HepG2 (cell line): ENCODE results near the gene CABP4. TPM values are rescaled to one million over a fixed set of nuclear protein-coding genes. Genes with fewer than 3 reads are reported as not detected.

Experiments
- ATAC-seq: fragments of 200-7000 bp; cut with Tn5 transposase; 3 replicates; pipeline ENCODE4 v1.9.1; 2020; ENCODE audit warnings: mild to moderate bottlenecking, moderate library complexity
- BruUV-seq: library from RNA; stranded (reverse); fragments of 400-500 nt; replicated peaks from 2 replicates; lab custom pipeline; 2021; lab: Mats Ljungman, UMichigan
- CTCF ChIA-PET: fragments of 300-600 bp; formaldehyde crosslinking; extraction: SDS; loops from one replicate; lab custom pipeline; 2021; ENCODE audit warnings: low total read pairs, inconsistent platforms, low intra/inter-chr PET ratio; lab: Yijun Ruan, JAX
- POLR2A ChIA-PET: fragments of 350-600 bp; sonication (Branson Sonifier 250); formaldehyde crosslinking; loops from one replicate; lab custom pipeline; 2020; ENCODE audit warnings: antibody characterized with exemption, inconsistent platforms; lab: Yijun Ruan, JAX
- DNase-seq: peaks from one replicate; pipeline ENCODE4 v3.0.0-alpha.2; 2015; ENCODE audit warnings: low spot score
- FAIRE-seq: peaks from 3 replicates; lab custom pipeline; 2011; peaks lifted over from hg19 to GRCh38; lab: Jason Lieb, UNC
- H2AFZ ChIP-seq: one replicate; pipeline ENCODE4 v1.6.1; 2011; ENCODE audit warnings: low read length, inconsistent platforms
- H3K27ac ChIP-seq: fragments of 300-600 bp; 3 replicates; pipeline ENCODE4 v1.8.0; 2011; ENCODE audit warnings: mixed run types, mild to moderate bottlenecking, mixed read lengths, low read length, inconsistent platforms; ENCODE audit not compliant: insufficient read depth; ENCODE audit errors: extremely low read length
- H3K27me3 ChIP-seq, 2 experiments: fragments of 200-600 bp in 1 of 2; 2 replicates in 1 of 2; 3 replicates in 1 of 2; pipeline versions ENCODE4 v1.6.0 to v1.8.0; 2011; ENCODE audit warnings: low read length in 2 of 2, mild to moderate bottlenecking in 2 of 2, moderate library complexity in 2 of 2, inconsistent platforms in 1 of 2; ENCODE audit not compliant: insufficient read depth in 2 of 2, control insufficient read depth in 1 of 2
- H3K36me3 ChIP-seq, 2 experiments: fragments of 200-600 bp in 1 of 2; replicated peaks in 1 of 2; 2 replicates in 1 of 2; 3 replicates in 1 of 2; pipeline versions ENCODE4 v1.5.1 to v1.8.0; 2011; ENCODE audit warnings: low read length in 2 of 2, inconsistent platforms in 1 of 2; ENCODE audit not compliant: insufficient read depth in 2 of 2, control insufficient read depth in 1 of 2
- H3K4me1 ChIP-seq: 2 replicates; pipeline ENCODE4 v1.5.1; 2012; ENCODE audit warnings: low read length, inconsistent platforms; ENCODE audit not compliant: insufficient read depth
- H3K4me2 ChIP-seq: 2 replicates; pipeline ENCODE4 v1.6.0; 2011; ENCODE audit warnings: low read depth, low read length, inconsistent platforms
- H3K4me3 ChIP-seq, 3 experiments: fragments of 200-600 bp in 1 of 3; sonication (generic), shearing (Covaris generic) in 1 of 3; replicated peaks in 1 of 3; 2 replicates each; pipeline ENCODE4 v1.5.1; 2011 to 2016; ENCODE audit warnings: low read length in 3 of 3, inconsistent platforms in 2 of 3, low read depth in 2 of 3, mild to moderate bottlenecking in 2 of 3, control low read depth in 1 of 3, mixed read lengths in 1 of 3; ENCODE audit not compliant: insufficient read depth in 1 of 3
- H3K79me2 ChIP-seq: one replicate; pipeline ENCODE4 v1.6.1; 2011; ENCODE audit warnings: low read length, inconsistent platforms; ENCODE audit not compliant: insufficient read depth
- H3K9ac ChIP-seq: 2 replicates; pipeline ENCODE4 v1.6.0; 2011; ENCODE audit warnings: mild to moderate bottlenecking, low read depth, low read length, inconsistent platforms; ENCODE audit not compliant: insufficient read depth
- H3K9me3 ChIP-seq: 2 replicates; pipeline ENCODE4 v1.5.1; 2012; ENCODE audit warnings: mild to moderate bottlenecking, low read length
- H4K20me1 ChIP-seq: 2 replicates; pipeline ENCODE4 v1.6.0; 2011; ENCODE audit warnings: inconsistent platforms, mild to moderate bottlenecking, low read length, moderate library complexity; ENCODE audit not compliant: insufficient read depth
- AKAP8 ChIP-seq: sonication (generic); formaldehyde crosslinking; IDR thresholded peaks from 2 replicates; pipeline ENCODE4 v1.5.1; 2020; ENCODE audit warnings: mild to moderate bottlenecking, missing genetic modification reagents
- HDAC2 ChIP-seq: sonication (generic); formaldehyde crosslinking; IDR thresholded peaks from 2 replicates; pipeline ENCODE4 v1.4.0; 2020; ENCODE audit warnings: missing genetic modification reagents
- HES4 ChIP-seq: sonication (generic); formaldehyde crosslinking; IDR thresholded peaks from 2 replicates; pipeline ENCODE4 v1.9.0; 2021; ENCODE audit warnings: mild to moderate bottlenecking, missing genetic modification reagents, borderline replicate concordance
- MIER3 ChIP-seq: IDR thresholded peaks from 2 replicates; pipeline ENCODE4 v1.6.1; 2016; ENCODE audit warnings: missing compliant biosample characterization, borderline replicate concordance
- MYNN ChIP-seq: sonication (generic); formaldehyde crosslinking; IDR thresholded peaks from 2 replicates; pipeline ENCODE4 v1.4.0; 2020; ENCODE audit warnings: mild to moderate bottlenecking, low read depth, missing genetic modification reagents
- RCOR2 ChIP-seq: IDR thresholded peaks from 2 replicates; pipeline ENCODE4 v1.6.1; 2016; ENCODE audit warnings: missing biosample characterization, missing genetic modification reagents
- RFX5 ChIP-seq: IDR thresholded peaks from 2 replicates; pipeline ENCODE4 v1.6.1; 2011; ENCODE audit warnings: low read depth, low read length, improper control_type of control experiment
- TBP ChIP-seq: sonication (generic); formaldehyde crosslinking; IDR thresholded peaks from 2 replicates; pipeline ENCODE4 v1.5.0; 2020; ENCODE audit warnings: missing genetic modification reagents
- ZBTB21 ChIP-seq: sonication (generic); formaldehyde crosslinking; IDR thresholded peaks from 2 replicates; pipeline ENCODE4 v1.4.0; 2020; ENCODE audit warnings: missing genetic modification reagents
- ZMYM2 ChIP-seq: sonication (generic); formaldehyde crosslinking; IDR thresholded peaks from 2 replicates; pipeline ENCODE4 v1.8.0; 2022; ENCODE audit warnings: mild to moderate bottlenecking, missing genetic modification reagents
- ZNF572 ChIP-seq: sonication (generic); formaldehyde crosslinking; IDR thresholded peaks from 2 replicates; pipeline ENCODE4 v1.5.1; 2020; ENCODE audit warnings: mild to moderate bottlenecking, missing genetic modification reagents
- ZNF616 ChIP-seq: sonication (generic); formaldehyde crosslinking; IDR thresholded peaks from 2 replicates; pipeline ENCODE4 v1.5.0; 2020; ENCODE audit warnings: low read depth, mild to moderate bottlenecking, missing genetic modification reagents
- ZNF724P ChIP-seq: sonication (generic); formaldehyde crosslinking; IDR thresholded peaks from 2 replicates; pipeline ENCODE4 v1.8.0; 2022; ENCODE audit warnings: missing genetic modification reagents, borderline replicate concordance
- ZNF775 ChIP-seq: sonication (generic); formaldehyde crosslinking; IDR thresholded peaks from 2 replicates; pipeline ENCODE4 v1.4.0; 2020; ENCODE audit warnings: missing genetic modification reagents, mild to moderate bottlenecking, moderate library complexity, borderline replicate concordance
- WGBS: methylation state at CpG from one replicate; pipeline ENCODE4 v1.1.6; 2017; ENCODE audit warnings: low lambda C conversion rate; 5-methylcytosine and 5-hydroxymethylcytosine counted together
- in situ Hi-C: cut with HindIII; loops from 2 replicates; pipeline ENCODE4 v1.10.0; 2017; ENCODE audit warnings: low pct_unique_long_range_greater_than_20kb; ENCODE audit not compliant: extremely low pct_ligation_motif_present
- intact Hi-C: fragments of 100-400 bp; cut with micrococcal nuclease; formaldehyde crosslinking; loops from one replicate; pipeline ENCODE4 v1.10.0; 2022; ENCODE audit not compliant: unreplicated experiment
- polyA plus RNA-seq, 8 experiments: library from polyadenylated mRNA; depleted of rRNA in 3 of 8; stranded (reverse) in 7 of 8; unstranded in 1 of 8; fragments of >200 nt; fragmentation: Illumina TruSeq in 4 of 8; extraction: Trizol in 4 of 8; gene quantifications; 2 replicates each; pipeline versions ENCODE4 v1.2.1 to v1.2.3, GENCODE V29; 2011 to 2016; ENCODE audit warnings: low read depth in 4 of 8, missing spikeins in 1 of 8, mixed read lengths in 1 of 8; ENCODE audit not compliant: insufficient read depth in 1 of 8
- total RNA-seq, 5 experiments: library from RNA; depleted of rRNA; stranded (reverse); fragments of >200 nt; fragmentation: Illumina TruSeq; extraction: Trizol; gene quantifications; 2 replicates each; pipeline ENCODE4 v1.2.3, GENCODE V29; 2016; ENCODE audit warnings: low read depth in 1 of 5
- TF ChIP-seq, protein P1 (sequence below): sonication (generic); formaldehyde crosslinking; IDR thresholded peaks from 2 replicates; pipeline ENCODE4 v1.4.0; 2020; ENCODE audit warnings: missing genetic modification reagents, borderline replicate concordance

Gene CABP4
- total and polyA plus RNA-seq, 2 of the 13 experiments (the other 11 are each of a cell fraction or from before 2014, with no cell fraction given), result not detected

DNA sequence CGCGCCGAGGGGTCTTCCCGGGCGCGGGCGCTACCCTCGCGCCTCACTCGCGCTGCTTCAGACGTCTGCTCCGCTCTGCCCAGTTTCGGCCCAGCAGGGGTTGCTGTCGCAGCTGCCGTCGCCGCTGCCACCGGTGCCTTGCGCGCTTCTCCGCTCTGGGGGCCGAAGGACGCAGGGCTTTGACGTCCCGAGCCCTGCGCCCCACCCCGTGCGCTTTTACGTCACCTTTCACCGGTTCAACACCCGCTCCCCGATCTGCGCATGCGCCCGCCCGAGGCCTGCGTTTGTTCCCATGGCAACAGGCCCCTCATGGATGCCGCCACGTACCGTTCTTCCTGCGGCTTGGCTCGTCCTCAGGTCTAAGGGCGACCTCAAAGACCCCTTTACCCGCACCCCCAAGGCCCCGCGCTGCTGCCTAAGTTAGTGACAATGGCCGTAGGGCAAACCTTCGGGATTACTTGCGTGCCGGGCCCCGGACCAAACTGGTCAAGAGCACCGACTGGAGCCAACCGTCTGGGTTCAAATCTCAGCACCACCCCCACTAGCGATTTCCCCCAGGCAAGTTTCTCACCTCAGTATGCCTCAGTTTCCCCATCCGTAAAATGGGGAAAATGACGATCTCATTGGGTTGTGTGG, 53.5 kb downstream of the CABP4 start (continued):
- TF ChIP-seq ZNF775 (CRISPR knock-in tag) (no peak), TBP (CRISPR knock-in tag) (no peak), ZMYM2 (CRISPR knock-in tag) (0 out of 2 replicates have a peak, but pooled peaks have one; percentile 34), ZNF616 (CRISPR knock-in tag) (peak; percentile 73; the same call in 1 of the 2 replicates)

DNA sequence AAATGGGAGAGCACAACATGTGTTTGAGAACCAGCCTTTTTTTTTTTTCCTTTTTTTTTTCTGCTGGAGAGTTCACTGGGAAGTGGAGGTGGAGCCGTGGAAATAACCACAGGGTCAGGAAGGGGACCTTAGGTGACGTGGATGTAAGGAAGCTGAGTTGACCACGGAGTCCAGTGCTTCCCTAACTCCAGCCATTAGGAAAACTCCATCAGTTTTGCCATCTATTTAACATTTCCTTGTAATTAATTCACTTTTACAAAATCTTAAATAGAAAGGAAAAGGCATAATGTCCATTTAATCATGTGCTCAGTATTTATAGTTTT, 54.8 kb downstream of the CABP4 start:
- Histone ChIP-seq H2AFZ (no peak overlapping the region), H4K20me1 (no peaks in the 10 kb centered on the region), H3K9ac (no peak overlapping the region), H3K27me3 (no peaks in the 10 kb centered on the region), H3K36me3 (no peaks in the 10 kb centered on the region), H3K79me2 (peaks cover 10% of the 10 kb centered on the region)
- intact Hi-C loops (no loop called here), in situ Hi-C loops (no loop called here)
- FAIRE-seq, result no peak
- CTCF ChIA-PET, result no interaction called here
- TF ChIP-seq RCOR2 (CRISPR knock-in tag) (no peak), HES4 (CRISPR knock-in tag) (no peak), MYNN (CRISPR knock-in tag) (no peak), MIER3 (CRISPR knock-in tag) (no peak), AKAP8 (CRISPR knock-in tag) (no peak), ZBTB21 (CRISPR knock-in tag) (no peak), HDAC2 (CRISPR knock-in tag) (no peak), ZNF572 (CRISPR knock-in tag) (no peak), ZNF724P (CRISPR knock-in tag) (no peak), RFX5 (no peak)
- TF ChIP-seq, protein P1, sequence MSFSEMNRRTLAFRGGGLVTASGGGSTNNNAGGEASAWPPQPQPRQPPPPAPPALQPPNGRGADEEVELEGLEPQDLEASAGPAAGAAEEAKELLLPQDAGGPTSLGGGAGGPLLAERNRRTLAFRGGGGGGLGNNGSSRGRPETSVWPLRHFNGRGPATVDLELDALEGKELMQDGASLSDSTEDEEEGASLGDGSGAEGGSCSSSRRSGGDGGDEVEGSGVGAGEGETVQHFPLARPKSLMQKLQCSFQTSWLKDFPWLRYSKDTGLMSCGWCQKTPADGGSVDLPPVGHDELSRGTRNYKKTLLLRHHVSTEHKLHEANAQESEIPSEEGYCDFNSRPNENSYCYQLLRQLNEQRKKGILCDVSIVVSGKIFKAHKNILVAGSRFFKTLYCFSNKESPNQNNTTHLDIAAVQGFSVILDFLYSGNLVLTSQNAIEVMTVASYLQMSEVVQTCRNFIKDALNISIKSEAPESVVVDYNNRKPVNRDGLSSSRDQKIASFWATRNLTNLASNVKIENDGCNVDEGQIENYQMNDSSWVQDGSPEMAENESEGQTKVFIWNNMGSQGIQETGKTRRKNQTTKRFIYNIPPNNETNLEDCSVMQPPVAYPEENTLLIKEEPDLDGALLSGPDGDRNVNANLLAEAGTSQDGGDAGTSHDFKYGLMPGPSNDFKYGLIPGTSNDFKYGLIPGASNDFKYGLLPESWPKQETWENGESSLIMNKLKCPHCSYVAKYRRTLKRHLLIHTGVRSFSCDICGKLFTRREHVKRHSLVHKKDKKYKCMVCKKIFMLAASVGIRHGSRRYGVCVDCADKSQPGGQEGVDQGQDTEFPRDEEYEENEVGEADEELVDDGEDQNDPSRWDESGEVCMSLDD (CRISPR knock-in tag), result no peak
- TF ChIP-seq, all 625 proteins: peak for 0
- BruUV-seq, result no TSS peak
- no peak overlapping the region for H3K4me2 ChIP-seq
- 21% methylated on average over 3 of the region's 3 CpGs for WGBS
- H3K4me1 ChIP-seq, result peaks cover 49% of the 10 kb centered on the region
- no peak overlapping the region for H3K27ac ChIP-seq
- DNase-seq (no peak), ATAC-seq (no peak)
- H3K4me3 ChIP-seq, result no peak overlapping the region
- POLR2A ChIA-PET, result no interaction called here
- H3K9me3 ChIP-seq, result no peaks in the 10 kb centered on the region
